HG03066 (cell line): ENCODE data around the gene SMARCAD1.
A peak's percentile ranks its signal among the peaks of the same experiment; 100 is the strongest.

Experiments
- ATAC-seq: cut with Tn5 transposase; IDR thresholded peaks from one replicate; pipeline ENCODE4 v1.9.1; 2021; ENCODE audit warnings: low read depth; ENCODE audit not compliant: unreplicated experiment

The SMARCAD1 gene, protein sequence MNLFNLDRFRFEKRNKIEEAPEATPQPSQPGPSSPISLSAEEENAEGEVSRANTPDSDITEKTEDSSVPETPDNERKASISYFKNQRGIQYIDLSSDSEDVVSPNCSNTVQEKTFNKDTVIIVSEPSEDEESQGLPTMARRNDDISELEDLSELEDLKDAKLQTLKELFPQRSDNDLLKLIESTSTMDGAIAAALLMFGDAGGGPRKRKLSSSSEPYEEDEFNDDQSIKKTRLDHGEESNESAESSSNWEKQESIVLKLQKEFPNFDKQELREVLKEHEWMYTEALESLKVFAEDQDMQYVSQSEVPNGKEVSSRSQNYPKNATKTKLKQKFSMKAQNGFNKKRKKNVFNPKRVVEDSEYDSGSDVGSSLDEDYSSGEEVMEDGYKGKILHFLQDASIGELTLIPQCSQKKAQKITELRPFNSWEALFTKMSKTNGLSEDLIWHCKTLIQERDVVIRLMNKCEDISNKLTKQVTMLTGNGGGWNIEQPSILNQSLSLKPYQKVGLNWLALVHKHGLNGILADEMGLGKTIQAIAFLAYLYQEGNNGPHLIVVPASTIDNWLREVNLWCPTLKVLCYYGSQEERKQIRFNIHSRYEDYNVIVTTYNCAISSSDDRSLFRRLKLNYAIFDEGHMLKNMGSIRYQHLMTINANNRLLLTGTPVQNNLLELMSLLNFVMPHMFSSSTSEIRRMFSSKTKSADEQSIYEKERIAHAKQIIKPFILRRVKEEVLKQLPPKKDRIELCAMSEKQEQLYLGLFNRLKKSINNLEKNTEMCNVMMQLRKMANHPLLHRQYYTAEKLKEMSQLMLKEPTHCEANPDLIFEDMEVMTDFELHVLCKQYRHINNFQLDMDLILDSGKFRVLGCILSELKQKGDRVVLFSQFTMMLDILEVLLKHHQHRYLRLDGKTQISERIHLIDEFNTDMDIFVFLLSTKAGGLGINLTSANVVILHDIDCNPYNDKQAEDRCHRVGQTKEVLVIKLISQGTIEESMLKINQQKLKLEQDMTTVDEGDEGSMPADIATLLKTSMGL

DNA sequence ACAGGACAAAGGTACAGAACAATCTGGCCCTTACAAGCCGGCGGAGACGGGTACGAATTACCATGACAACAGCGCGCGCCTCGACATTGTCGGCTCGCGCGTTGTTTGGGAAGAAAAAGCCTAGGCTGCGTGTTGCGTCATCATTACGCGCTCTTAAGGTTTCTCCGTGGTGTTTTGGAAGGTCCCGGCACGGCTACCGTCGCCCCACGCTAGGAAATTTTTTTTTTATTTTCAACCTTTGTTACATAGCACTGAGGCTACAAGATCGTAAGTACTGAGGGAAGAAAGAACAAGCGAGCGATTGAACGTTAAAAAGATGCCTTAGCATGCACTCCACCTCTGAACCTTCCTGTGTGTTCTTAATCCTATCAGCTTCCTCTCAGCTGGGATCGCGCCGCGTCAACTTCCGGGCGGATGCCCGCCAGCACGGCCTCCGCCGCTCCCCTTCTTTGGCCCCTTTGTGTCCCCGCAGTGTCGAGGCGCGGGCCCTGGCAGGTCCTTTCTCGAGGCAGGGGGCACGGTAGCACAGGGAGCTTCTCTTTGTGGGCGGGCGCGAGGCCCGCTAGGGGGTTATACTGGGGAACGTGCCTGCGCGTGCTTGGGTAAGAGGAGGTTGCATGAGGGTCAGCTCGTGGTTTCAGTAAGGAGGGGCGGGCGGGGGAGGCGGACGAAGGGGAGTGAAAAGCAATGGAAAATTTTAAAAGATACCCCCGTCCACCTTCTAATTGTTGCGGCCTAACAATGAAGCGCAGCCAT is at the start of gene SMARCAD1:
TSS of gene SMARCAD1 (plus strand) at position 397 of the 756 bp plus-strand sequence. CDS start 530 bp downstream, outside the sequence.
- peak; percentile 91 for ATAC-seq

GRCh38 chr4:94158883-94159282 is 48.8 kb upstream of the SMARCAD1 start:
- no peak for ATAC-seq

DNA sequence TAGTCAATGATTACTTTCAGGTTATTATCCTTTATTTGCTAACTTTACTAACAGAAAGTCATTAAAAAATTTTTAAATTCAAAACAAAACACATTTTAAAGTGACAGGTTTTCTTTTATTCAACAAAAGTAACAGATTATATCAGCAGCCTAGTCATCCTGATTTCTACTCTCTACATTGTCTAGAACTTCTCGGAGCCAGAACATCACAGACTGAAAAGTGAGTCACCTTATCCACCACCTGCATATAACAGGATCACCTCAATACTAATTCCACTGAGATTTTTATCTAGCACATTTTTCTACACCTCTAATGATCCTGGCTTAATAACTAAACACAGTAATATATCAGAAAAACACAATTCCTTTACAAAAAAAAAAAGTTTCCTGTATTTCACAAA is 47.9 kb upstream of the SMARCAD1 start:
- no peak for ATAC-seq

- no peak for ATAC-seq
Measured at GRCh38 chr4:94160774-94161173, 46.9 kb upstream of the SMARCAD1 start.

GRCh38 chr4:94165256-94165655 is 42.4 kb upstream of the SMARCAD1 start:
- ATAC-seq: no peak

DNA sequence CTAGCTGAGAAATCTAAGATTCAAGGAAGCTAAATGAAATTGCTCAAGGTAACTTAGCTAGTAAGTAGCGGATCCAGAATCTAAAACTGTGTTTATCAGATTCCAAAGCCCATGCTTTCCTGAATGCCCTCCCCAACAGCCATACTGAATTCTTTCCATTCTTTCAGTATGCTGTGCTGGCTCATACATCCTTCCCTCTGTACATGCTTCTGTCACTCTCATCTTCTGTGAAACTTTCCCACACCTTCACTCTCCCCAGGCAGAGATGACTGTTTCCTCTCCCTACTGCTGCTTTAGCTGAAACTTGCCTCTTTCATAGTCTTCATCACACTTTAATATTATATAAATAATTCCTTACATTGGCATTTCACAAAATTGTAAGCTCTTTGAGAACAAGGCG is 39.3 kb upstream of the SMARCAD1 start:
- no peak for ATAC-seq

GRCh38 chr4:94169803-94170372 is 37.8 kb upstream of the SMARCAD1 start:
- no peak for ATAC-seq

GRCh38 chr4:94171616-94172015 is 36.0 kb upstream of the SMARCAD1 start:
- ATAC-seq: no peak

- no peak for ATAC-seq
Measured at GRCh38 chr4:94175553-94176261, 32.0 kb upstream of the SMARCAD1 start.

- no peak for ATAC-seq
Measured at GRCh38 chr4:94177822-94178221, 29.8 kb upstream of the SMARCAD1 start.

DNA sequence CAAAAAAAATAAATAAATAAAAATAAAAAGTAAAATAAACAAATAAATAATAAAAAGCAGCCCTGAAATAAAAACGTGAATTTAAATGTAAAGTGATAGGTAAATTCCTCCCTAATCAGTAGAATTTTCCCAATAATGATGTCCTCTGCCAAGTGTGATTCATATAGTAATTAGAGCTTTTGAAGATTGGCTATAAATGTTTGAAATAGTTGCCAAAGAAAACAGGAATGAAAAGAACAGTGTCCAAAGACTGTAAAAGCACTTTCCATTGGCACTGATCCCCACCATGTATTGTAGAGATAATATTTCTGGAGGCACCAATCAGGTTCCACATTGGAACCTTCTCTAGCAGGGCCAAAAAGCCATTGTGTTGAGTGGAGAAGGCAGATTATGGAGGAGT is 25.9 kb upstream of the SMARCAD1 start:
- ATAC-seq: no peak

GRCh38 chr4:94202769-94203168 is 4.9 kb upstream of the SMARCAD1 start:
- no peak for ATAC-seq

- no peak for ATAC-seq
Measured at GRCh38 chr4:94208266-94208665, 601 bp downstream of the SMARCAD1 start.

DNA sequence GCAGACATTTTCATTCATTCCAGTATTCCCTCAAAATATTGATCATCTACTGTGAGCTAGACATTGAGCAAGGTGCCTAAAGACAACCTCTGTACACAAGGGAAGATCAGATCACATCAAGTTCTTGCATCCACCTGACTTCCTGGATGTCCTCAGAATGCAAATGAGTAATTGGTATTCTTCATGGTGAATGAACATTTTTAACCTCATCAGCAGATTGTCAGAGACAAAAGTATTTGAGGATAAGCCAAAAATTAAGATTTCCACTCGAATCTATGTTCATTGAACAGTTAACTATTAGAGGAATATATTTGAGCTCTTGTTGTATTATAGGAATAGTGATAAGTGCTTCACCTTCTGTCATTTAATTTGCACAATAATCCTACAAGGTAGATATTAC is 1.3 kb downstream of the SMARCAD1 start:
- no peak for ATAC-seq

DNA sequence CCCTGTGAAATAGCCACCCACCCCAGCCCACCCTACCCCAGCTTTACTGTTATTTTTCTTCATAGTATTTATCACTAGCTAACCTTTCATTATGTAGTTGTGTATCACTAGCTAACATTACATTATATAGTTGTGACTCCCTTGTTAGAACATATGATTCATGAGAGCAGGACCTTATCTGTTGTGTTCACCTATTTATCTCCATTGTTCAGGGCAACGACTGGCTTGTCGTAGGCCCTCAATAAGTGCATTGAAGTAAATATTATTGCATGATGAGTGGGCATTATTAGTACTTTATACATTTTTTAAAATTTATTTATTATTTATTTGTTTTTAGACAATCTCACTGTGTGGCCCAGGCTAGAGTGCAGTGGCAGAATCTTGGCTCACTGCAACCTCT is 4.2 kb downstream of the SMARCAD1 start:
- ATAC-seq: no peak

DNA sequence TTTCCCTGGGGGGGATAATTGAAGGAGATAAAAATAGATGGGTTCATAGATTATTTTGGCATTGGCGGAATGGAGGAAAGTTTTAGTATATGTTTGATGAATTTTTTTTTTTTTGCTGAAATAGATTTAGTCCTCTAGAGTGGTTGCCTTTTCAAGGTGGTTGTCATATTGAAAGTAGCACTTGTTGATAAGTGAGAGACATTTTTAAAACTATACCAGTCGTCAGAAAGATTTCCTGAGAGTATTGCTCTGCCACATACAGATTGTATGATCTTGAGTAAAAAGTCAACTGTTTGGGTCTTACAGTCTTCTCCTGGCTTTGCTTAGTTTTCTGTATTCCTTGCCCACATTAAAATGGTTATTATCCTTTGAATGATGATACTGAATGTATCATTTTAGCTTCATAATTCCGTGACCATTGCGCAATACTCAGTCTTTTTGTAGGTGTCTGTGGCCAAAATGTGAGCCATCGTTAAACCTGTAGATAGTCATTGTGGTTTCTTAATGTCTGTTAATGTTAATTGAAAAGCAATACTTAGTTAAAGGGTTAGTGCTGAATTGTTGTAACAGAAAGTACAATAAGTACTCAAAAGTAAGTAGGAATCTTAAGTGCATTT is 7.1 kb downstream of the SMARCAD1 start:
- ATAC-seq: no peak

DNA sequence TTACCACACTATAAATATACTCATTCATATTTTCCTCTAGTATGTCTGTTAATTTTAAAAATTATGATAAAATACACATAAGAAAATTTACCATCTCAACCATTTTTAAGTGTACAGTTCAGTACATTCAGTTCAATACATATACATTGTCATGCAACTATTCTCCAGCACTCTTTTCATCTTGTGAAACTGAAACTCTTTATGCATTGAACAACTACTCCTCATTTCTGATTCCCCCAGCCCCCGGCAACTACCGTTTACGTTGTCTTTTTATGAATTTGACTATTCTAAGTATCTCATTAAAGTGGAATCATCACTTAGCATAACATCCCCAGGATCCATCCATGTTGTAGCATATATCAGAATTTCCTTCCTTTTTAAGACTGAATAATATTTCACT is 8.7 kb downstream of the SMARCAD1 start:
- no peak for ATAC-seq

- ATAC-seq: no peak
Measured at GRCh38 chr4:94219402-94219801, 11.7 kb downstream of the SMARCAD1 start.

- ATAC-seq: no peak
Measured at GRCh38 chr4:94221916-94222315, 14.3 kb downstream of the SMARCAD1 start.
